Spleen (tissue), 7 donors: ENCODE results near the gene PEX11A.

Experiments
- CTCF ChIP-seq, 11 experiments: fragments of 200-600 bp in 7 of 11; fragments of 450-650 bp in 4 of 11; sonication (generic) in 4 of 11; IDR thresholded peaks in 8 of 11; conservative IDR thresholded peaks in 3 of 11; 1 replicate in 7 of 11; 2 replicates in 4 of 11; pipeline versions ENCODE4 v1.4.0 to v1.8.0; 2016 to 2021; ENCODE audit warnings: antibody characterized with exemption in 11 of 11, inconsistent platforms in 4 of 11, mild to moderate bottlenecking in 1 of 11
- POLR2AphosphoS5 ChIP-seq, 3 donors: sonication (generic); formaldehyde crosslinking; IDR thresholded peaks; one replicate each; pipeline ENCODE4 v1.5.1; 2017; ENCODE audit warnings: antibody characterized with exemption in 3 of 3
- donor health status: DM: no; HTN: no; CAD: no; lungs with moderate emphysema.
- donor health status: DM: no; HTN: no; CAD: no.
- donor health status: DM: no; HTN: no; CAD: no.

GRCh38 chr15:89666184-89666857, 24.2 kb downstream of the PEX11A start:
- TF ChIP-seq CTCF (IDR thresholded peaks at IDR 0.05 in 8 of 11, conservative IDR thresholded peaks at IDR 0.05 in 3 of 11) (no peak), POLR2AphosphoS5 (IDR thresholded peaks at IDR 0.05) (no peak)
